Retinal pigment epithelial cell (primary cell): ENCODE results near the gene DUSP2.

Source experiments
- DNase-seq: peaks from one replicate; pipeline ENCODE4 v3.0.0-alpha.2; 2010; ENCODE audit warnings: low read depth
- H3K4me3 ChIP-seq: 2 replicates; pipeline ENCODE4 v1.5.1; 2011; ENCODE audit warnings: mild to moderate bottlenecking, low read length, control low read depth, moderate library complexity
- CTCF ChIP-seq: conservative IDR thresholded peaks from 2 replicates; pipeline ENCODE4 v1.5.1; 2011; ENCODE audit warnings: low read depth, low read length, control low read depth, inconsistent platforms

DUSP2 gene

GRCh38 chr2:96171831-96172230 lies 26.6 kb upstream of the DUSP2 start:
- DNase-seq, result no peak
- no peak for TF ChIP-seq CTCF
- no peak overlapping the region for H3K4me3 ChIP-seq

GRCh38 chr2:96170626-96171025 lies 25.4 kb upstream of the DUSP2 start:
- no peak overlapping the region for H3K4me3 ChIP-seq
- no peak for TF ChIP-seq CTCF
- DNase-seq, result no peak

GRCh38 chr2:96169868-96170507 lies 24.7 kb upstream of the DUSP2 start:
- DNase-seq, result no peak
- TF ChIP-seq CTCF, result no peak
- no peak overlapping the region for H3K4me3 ChIP-seq

- no peak overlapping the region for H3K4me3 ChIP-seq
- TF ChIP-seq CTCF, result no peak
- DNase-seq, result no peak
Observed at GRCh38 chr2:96167407-96168013, 22.3 kb upstream of the DUSP2 start.

GRCh38 chr2:96164459-96165184 lies 19.4 kb upstream of the DUSP2 start:
- no peak for TF ChIP-seq CTCF
- no peak for DNase-seq
- no peak overlapping the region for H3K4me3 ChIP-seq

GRCh38 chr2:96163768-96164429 lies 18.7 kb upstream of the DUSP2 start:
- H3K4me3 ChIP-seq, result no peak overlapping the region
- no peak for DNase-seq
- no peak for TF ChIP-seq CTCF
